HG03432 (cell line): ENCODE measurements around the gene CNOT2.

Experiments used
- ATAC-seq: cut with Tn5 transposase; IDR thresholded peaks from one replicate; pipeline ENCODE4 v1.9.1; 2021; ENCODE audit warnings: mild to moderate bottlenecking, moderate library complexity; ENCODE audit not compliant: unreplicated experiment

Gene CNOT2

GRCh38 chr12:70251226-70251625 lies 8.0 kb downstream of the CNOT2 start:
- ATAC-seq, result no peak

- ATAC-seq, result no peak
Measured at GRCh38 chr12:70251661-70252060, 8.4 kb downstream of the CNOT2 start.

- ATAC-seq, result no peak
Measured at GRCh38 chr12:70252832-70253231, 9.6 kb downstream of the CNOT2 start.

- no peak for ATAC-seq
Measured at GRCh38 chr12:70254225-70254624, 11.0 kb downstream of the CNOT2 start.

GRCh38 chr12:70254846-70255245 lies 11.6 kb downstream of the CNOT2 start:
- ATAC-seq, result no peak

- no peak for ATAC-seq
Measured at GRCh38 chr12:70255311-70255710, 12.1 kb downstream of the CNOT2 start.

- ATAC-seq, result no peak
Measured at GRCh38 chr12:70258605-70259403, 15.6 kb downstream of the CNOT2 start.

- ATAC-seq, result no peak
Measured at GRCh38 chr12:70260646-70261045, 17.4 kb downstream of the CNOT2 start.

GRCh38 chr12:70264067-70264867 lies 21.0 kb downstream of the CNOT2 start:
- ATAC-seq, result no peak

GRCh38 chr12:70265132-70265531 lies 21.9 kb downstream of the CNOT2 start:
- ATAC-seq, result no peak

- no peak for ATAC-seq
Measured at GRCh38 chr12:70267550-70267949, 24.3 kb downstream of the CNOT2 start.

GRCh38 chr12:70268972-70269371 lies 25.7 kb downstream of the CNOT2 start:
- no peak for ATAC-seq

GRCh38 chr12:70270108-70270507 lies 26.9 kb downstream of the CNOT2 start:
- ATAC-seq, result no peak

- no peak for ATAC-seq
Measured at GRCh38 chr12:70271025-70271424, 27.8 kb downstream of the CNOT2 start.

GRCh38 chr12:70272510-70272909 lies 29.3 kb downstream of the CNOT2 start:
- no peak for ATAC-seq

GRCh38 chr12:70275045-70275444 lies 31.8 kb downstream of the CNOT2 start:
- no peak for ATAC-seq

GRCh38 chr12:70277973-70278372 lies 34.7 kb downstream of the CNOT2 start:
- ATAC-seq, result no peak

- ATAC-seq, result no peak
Measured at GRCh38 chr12:70278945-70279344, 35.7 kb downstream of the CNOT2 start.

- no peak for ATAC-seq
Measured at GRCh38 chr12:70283232-70283631, 40.0 kb downstream of the CNOT2 start.

- no peak for ATAC-seq
Measured at GRCh38 chr12:70288817-70289216, 45.6 kb downstream of the CNOT2 start.

GRCh38 chr12:70290116-70290515 lies 46.9 kb downstream of the CNOT2 start:
- ATAC-seq, result no peak
